Measurements from ENCODE around the gene CD200. TPM values are rescaled to one million over a fixed set of nuclear protein-coding genes. Genes with fewer than 3 reads are reported as not detected.

Gene CD200
- total RNA-seq, 1 experiment from 2014 or later = not detected

DNA sequence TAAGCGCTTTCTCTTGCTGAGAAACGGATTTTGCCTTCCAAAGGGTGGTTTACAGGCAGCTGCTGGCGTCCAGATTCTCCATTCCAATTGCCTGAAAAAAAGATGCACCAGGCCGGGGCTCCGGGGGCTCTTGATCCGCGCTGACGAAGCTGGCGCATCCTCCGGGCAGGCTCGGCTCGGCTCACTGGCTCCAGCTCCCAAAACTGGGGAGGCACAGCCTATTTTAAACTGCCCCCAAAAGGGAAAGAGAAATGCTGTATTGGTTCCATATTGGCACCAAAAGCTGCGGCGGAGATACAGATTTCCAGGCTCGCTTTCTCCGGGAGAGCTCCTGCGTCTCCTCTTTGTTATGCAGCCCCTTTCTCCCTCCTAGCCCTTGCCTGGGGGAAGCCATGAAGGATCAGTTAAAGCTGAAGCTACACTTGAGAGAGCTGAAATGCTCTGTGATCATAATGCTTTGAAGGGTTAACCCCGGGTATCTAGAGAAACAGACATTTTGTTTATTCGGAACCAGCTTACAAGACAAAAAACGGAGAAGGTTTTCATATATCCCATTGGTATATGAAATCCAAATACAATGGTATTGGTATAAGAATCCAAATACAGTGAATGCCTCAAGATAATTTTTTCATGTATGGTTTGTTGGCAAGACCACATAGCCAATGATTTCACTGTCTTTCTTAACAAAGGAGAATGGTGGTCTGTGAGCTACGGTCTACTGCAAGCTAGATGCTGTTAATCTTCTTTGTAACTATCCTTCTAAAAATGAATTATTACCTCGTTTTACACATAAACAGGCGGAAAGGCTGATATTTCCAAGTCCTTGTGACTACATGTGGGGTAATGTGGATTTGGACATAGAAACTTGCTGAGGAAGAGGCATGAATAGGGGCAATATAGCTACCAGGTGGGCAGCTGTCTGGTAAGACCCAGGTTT, 693 bp downstream of the CD200 start:
- DNase-seq (ENCODE audit: low spot score) = no peak

DNA sequence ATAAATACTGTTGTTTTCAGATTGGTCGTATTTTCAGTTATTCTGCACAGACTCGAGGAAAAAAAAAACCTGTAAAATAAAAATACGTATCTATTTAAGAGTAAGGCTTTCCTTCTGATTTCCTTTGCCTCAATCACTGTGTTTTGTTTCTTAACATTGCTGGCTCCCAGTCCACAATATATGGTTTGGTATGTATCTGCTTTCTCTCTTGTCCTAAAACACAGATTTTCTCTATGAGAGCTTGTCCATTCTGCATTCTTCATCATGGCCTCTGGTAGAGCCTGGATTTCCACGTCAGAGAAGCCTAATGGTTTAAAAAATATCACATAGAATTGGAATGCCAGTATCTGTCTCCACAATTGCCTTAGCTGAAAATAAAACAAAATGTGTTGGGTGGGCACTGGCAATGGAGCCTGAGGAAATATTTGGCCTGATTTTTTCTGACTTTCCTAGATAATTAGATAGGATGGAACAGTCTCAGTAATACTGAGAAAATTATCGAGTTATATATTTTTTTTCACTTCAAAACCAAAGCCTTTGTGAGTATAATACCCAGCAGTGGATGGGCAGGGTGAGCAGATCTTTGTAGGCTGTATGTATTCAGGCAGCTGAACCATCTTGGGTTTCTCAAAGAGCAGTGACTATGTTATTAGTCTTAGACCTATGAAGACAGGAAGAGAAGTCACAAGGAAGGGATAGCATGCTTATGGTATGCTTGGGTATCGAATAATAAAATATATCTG, 1.9 kb downstream of the CD200 start:
- DNase-seq (ENCODE audit: low spot score) = no peak

DNA sequence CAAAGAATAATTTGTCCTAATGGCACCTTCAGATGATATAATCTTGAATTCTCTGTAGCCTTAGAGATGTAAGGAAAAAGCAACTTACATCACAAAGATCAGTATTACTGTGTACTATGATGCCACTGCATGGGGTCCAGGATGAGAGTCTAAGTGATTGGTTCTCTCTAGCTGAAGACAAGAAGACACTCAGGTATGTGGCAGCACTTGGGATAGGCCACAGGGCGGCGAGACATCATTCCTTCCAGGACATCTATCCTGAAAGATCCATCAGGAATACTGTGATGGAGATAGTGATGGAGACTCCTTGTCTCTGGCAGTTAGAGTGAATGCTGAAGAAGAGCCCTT, 2.5 kb downstream of the CD200 start:
- no peak for DNase-seq (ENCODE audit: low spot score)

DNA sequence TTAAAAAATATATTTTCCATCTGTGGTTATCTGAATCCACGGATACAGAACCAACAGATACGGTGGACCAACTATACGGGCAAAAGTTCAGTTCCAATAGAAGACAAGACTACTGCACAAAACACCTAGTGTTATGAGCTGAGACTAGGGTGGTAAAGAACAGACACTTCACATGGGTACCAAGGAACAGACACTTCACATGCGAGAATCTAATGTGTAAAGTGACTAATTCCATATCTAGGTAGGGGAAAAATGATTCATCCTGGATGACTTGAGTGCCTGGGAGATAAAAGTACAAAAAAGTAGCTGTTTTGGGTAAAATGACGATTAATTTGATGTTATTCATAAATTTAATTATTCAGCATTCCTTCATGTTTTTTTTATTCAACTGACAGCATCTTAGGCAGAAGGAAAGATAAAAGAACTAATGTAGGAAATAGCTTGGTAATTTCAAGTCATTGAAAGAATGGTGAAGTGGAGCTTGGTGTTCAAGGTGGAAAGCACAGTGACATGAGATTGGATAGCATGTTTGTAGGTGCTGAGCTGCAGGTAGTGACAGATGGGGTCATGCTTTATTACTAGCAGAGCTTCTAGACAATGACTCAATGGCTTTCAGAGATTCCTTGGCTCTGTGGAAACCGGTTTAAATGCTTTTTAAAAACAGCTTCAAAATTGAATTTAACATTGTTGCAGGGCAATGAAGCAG, 5.2 kb downstream of the CD200 start:
- DNase-seq (ENCODE audit: low spot score) = no peak

DNA sequence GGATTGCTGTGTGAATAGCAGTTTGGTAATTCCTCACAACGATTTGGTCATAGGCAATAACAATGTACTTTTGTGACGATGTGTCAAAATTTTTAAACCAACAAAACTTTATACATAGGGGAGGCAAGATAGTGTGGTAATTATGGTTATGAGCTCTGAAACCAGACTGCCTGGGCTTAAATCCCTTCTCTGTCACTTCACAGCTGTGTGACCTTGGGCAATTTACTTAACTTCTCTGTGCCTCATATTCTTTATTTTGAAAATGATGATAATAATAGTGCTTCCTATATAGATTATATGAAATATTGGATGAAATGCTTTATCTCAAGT, 5.7 kb downstream of the CD200 start:
- DNase-seq (ENCODE audit: low spot score) = no peak

DNA sequence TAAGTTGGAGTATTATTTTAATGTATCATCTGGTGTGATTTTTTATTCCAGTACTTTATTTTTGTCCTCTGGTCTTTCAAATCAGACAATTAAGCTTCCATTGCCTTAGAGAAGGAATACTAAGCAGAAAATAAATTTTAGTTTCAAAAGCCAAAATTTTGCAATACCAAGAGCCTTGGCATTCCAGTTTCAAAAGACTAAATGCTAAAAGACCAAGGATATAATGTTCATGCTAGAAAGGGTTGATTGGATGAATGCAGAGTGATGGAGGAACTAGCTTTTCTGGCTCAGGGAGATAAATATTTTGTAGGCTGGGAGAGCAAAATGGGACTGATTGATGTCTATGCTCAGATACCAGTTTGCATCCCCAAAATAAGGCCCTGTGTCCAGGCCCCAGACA, 6.2 kb downstream of the CD200 start:
- no peak for DNase-seq (ENCODE audit: low spot score)

DNA sequence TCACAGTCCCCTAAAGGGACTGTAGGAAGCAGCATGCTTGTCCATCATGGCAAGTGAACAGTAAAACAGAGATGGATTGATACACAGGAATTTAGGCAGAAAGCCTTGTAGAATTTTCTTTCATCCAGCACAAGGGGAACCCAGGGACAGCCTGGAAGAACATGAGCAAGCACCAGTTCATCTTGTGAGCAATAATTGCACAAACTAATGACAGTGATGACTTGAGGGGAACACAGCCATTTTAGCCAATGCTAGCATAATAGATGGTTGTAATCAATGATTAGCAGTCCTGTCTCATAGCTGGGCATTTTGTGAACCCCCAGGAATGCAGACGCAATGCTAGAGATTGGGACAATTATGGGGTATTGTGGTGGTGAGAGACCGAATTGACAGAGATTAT, 6.7 kb downstream of the CD200 start:
- no peak for DNase-seq (ENCODE audit: low spot score)

DNA sequence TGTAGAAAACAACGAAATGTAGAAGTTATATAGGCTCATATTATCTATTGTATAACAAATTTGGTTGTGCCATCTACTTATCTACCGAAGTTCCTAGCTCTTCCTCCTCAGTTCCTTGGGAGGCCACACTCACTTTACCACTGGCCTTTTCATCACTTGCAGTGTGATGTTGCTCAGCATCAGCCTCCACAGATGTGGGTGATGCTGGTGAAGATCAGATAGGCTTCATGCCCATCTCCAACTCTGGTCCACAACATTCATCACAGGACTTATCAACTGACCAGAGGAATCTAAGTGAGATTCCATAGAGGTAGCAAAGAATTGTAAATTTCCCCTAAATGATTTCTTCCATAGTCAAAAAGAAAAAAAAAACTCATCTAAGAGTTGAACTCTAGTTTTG, 8.4 kb downstream of the CD200 start:
- DNase-seq (ENCODE audit: low spot score) = no peak

DNA sequence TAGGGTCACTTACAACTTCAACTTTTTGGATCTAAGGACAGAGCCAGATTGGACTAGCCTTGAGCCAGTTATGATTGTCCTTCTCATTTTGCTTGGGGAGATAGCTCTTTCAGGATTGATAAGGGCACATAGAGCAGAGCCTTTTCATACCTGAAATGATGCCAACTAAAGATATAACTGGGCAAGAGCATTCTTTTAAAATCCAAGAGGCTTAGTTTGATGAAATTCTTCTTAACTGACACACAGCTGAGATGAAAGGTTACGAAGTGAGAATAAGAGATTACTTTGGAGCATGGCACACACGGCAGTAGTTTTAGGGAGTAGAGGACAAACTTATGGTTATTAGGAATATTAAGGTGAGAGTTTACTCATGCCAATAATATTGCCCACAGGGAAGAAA, 12.7 kb downstream of the CD200 start:
- no peak for DNase-seq (ENCODE audit: low spot score)

DNA sequence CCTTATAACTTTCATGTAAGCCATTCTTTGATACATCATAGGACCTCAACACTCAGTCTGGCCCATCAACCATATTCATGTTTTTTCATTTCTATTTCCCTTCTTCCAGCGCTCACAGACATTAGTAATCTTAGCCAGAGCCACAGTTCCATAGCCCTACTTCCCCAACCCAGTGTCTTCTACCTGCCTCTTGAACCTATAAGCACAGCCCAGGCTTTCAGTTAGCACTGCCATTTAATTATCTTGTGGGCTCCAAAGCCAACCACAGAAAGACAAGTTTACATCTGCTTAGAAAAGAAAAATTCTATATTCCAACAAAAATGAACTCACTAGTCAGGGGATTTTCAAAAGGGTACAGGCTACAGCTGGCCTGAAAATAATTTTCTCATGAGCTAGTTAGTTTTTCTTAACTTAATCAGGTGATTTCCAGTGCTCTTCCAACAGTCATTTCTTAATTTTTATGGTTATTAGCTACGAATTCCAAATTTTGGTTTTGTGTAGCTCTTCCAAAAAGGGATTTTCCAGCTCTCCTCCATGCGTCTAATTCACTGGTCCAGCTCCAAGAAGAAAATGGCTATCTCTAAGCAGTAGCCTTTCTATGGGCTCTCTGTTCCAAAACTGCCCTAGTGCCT, 13.7 kb downstream of the CD200 start:
- no peak for DNase-seq (ENCODE audit: low spot score)

DNA sequence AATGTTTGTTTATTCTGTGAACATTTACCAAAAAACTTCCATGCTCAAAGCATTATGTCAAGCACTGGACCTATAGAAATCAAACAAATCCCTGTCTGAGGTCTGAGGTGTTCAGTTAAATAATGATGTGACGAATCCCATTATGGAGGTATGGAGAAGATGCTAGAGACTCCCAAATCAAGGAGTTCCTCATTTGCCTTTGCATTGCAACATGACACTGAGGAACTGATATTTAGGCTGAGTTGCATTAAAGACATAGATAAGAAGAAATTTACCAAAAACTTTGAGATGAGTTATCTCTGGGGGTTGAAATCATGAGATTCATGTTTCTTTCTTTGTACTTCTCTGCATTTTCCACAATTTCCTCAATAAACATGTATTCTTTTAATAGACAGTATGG, 16.0 kb downstream of the CD200 start:
- no peak for DNase-seq (ENCODE audit: low spot score)

DNA sequence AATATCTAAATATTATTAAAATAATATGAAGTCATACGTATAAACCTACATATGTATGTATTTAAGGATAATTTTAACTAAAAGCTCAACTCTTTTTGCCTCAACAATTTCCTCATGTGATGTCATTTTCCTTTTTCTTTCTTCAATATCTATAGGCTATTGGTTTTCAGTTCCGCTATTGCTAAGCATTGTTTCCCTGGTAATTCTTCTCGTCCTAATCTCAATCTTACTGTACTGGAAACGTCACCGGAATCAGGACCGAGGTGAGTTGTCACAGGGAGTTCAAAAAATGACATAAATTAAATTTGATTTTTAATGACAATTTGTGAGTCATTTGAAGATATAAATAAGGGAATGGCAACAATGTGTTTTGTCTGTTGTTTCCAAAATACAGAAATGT, 16.6 kb downstream of the CD200 start:
- no peak for DNase-seq (ENCODE audit: low spot score)

DNA sequence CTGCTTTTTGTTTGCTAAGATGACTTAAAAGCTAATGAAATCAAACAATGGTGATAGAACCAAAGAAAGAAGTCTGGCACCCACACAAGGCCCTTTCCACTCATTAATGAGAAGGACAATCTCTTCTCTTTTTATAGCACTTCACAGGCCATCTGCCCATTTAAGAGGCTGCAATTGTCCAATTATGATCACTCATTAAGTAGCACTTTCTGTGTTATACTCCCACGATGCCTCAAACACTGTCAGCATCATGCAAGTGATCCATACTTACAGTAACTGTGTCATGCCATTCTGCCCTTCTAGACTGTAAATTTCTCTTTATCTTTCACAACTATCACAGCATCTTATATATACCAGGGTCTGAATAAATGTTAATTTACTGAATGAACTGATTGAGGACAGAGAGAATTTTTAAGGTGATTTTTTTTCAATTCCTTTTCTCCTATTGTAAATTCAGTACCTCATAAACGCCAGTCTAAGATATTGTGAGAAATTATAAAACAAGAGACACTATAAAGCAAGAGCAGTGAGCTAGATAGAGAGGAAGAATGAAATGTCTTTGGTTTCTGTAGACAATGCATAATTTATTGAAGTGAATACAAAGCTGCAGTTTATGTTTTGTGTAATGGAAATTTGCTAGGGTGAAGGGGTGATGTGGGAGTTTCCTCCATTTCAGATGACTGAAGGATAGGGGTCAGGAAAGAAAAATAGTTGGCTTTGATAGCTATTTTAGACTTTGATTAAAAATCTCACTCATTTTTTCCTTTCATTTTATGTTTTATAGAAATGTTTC, 17.3 kb downstream of the CD200 start:
- no peak for DNase-seq (ENCODE audit: low spot score)

DNA sequence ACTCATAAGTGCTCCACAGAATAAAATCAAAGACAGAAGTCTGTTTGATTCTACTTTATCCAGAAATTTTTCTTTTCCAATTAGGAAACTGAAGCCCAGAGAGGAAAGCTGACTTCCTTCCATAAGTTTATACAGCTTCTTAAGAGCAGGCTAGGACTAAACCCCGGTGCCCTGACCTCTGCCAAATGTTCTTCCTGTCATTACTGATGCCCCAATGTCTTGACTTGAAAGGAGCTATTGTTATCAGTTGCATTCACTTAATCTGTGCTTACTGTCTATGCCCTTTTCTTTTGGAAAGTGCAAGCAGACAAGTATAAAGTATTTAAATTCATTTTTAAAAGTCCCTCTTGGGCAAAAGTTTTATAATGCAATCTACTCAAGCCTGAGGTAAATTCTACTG, 18.1 kb downstream of the CD200 start:
- DNase-seq (ENCODE audit: low spot score) = no peak

DNA sequence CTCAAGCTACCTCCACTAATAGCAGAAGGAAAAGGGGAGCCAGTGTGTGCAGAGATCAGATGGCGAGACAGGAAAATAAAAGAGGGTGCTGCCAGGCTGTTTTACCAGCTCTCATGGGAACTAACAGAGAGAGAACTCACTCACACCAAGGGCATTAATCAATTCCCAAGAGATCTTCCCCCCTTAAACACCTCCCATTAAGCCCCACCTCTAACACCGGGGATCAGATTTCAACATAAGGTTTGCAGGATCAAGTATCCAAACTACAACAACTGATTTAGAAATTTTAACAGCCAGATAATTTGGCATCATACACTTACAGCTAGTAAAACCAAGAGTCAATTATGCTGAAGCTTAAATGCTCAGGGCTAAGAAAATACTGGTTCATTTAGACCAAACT, 18.9 kb downstream of the CD200 start:
- DNase-seq (ENCODE audit: low spot score) = no peak

DNA sequence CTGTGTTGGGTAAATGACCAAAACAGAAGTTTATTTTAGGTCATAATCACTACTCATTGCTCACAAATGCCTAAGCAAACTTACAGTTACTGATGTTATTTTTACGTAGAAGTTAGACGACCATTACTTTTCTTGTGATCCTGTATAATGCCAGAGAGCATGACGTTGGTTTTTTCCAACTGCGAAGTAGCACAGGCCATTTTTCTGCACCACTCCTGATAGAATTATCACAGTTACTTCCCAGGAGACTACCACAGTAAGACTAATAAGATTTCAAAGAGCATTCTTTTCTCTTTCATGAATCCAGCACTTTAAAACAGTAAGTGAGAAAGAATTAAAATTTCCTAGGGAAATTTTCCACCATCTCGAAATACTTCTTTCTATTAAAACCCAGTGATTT, 19.8 kb downstream of the CD200 start:
- DNase-seq (ENCODE audit: low spot score) = no peak

DNA sequence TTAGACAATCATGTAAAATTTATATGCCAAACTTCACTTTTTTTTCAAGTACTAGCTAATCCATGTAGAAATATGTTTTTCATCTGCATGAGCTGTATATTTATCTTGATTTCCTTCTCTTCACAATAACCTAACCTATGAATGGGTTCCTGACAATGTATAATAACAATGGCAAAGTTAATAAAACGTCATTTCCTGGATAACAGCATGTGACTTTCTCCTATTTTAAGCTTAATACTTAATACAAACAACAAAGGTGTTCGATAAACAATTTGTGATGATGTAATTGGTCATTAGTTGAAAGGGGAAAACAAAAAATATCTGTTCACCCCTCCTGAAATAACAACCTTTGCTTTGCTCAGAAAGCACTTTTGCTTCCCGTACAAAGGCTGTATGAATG, 20.4 kb downstream of the CD200 start:
- DNase-seq (ENCODE audit: low spot score) = no peak

DNA sequence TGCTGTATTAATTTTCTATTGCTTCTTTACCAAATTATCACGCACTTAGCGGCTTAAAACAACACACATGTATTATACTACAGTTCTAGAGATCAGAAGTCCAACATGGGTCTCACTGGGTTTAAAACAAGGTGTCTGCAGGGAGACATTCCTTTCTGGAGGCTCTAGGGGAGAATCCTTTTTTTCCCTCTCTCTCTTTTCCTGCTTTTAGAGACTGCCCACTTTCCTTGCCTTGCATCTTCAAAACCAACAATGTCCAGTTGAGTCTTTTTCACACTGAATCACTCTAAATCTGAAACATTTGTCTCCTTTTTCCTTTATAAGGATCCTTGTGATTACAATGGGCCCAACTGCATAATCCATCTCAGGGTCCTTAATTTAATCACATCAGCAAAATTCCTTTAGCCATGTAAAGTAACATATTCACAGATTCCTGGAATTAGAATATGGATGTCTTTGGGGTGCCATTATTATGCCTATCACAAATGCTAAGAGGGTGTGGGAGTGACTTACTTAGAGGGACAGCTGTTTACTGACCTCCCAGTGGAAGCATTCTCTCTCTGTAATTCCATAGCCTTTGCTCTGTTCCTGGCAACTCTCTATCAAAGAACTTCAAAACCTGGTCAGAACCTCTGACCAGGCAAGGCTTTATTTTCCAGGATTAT, 21.8 kb downstream of the CD200 start:
- no peak for DNase-seq (ENCODE audit: low spot score)

DNA sequence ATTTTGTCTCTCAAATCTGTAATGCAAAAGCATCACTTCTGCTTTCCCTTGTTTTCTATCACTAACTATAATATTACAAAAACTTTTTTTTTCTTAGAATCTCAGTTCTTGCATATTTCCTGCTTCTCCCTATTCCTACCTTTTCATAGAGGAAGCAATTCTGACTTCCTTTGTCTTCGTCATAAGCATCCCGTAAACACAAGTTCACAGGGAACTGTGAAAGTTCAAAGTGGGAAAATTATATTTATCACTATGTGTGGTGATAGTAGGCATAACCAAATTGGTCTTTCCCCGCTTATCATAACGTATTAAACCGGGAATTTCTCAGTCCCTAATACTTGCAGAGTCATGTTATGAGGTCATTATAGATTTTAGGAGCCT, 22.3 kb downstream of the CD200 start:
- no peak for DNase-seq (ENCODE audit: low spot score)

DNA sequence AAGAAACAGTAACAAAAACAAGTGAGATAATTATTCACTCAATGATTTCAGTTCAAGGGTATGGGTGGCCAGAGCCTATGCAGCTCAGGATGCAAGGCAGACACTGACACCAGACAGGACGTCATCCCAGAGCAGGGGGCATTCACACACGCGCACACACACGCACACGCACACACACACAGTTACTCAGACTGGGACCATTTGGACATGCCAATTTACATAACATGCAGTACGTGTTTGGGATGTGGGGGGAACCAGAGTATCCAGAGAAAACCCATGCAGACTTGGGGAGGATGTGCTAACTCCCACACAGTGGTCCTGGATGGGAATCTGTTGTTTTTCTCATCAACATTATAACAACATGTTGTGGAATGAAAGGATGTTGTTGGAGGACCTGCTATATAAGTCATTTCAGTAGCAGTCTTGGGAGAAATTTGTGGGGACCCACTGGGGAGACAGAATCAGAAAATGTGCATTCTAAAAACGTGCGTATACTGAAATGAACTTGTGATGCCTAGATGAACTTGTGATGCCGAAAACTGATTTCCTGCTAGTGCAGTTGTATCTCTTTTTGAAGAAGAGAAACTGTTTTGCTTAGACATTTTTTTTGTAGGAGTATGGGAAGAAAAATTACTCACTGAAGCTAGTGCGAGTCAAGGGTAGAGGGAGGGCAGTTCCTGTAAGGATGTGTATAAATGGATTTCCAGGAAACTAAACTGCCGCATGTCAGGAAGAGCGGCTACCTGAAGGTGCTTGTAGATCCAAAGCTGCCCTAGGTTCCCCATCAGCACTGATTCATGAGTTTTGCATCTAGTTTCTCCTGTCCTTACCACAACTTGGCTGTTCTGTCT, 25.2 kb downstream of the CD200 start:
- DNase-seq (ENCODE audit: low spot score) = peak; percentile 8
